ENCODE results near the gene CERS6.

DNA sequence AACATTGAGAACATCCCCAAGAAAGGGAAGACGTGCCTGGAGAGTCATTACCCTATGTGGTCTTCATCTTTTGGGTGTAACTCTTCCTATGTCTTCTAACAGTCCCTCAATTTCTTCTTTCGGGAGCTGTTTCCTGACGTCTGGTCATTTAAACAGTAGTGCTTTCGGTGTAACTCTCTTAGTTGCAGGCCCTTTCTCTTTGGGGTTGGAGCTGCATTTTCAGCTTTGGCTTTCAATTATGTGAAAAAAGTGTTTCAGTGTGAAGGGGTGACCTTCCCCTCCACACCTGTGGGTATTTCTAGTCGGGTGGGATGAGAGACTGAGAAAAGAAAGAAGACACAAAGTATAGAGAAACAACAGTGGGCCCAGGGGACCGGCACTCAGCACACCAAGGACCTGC, 105.9 kb downstream of the CERS6 start:
- TF ChIP-seq CTCF (IDR thresholded peaks at IDR 0.05) (no peak), POLR2AphosphoS5 (IDR thresholded peaks at IDR 0.05) (no peak)

Data from breast epithelium (tissue), 3 donors.